Lower lobe of right lung (tissue), 2 donors: ENCODE measurements around the gene ST3GAL5. TPM values are rescaled to one million over a fixed set of nuclear protein-coding genes. Genes with fewer than 3 reads are reported as not detected.

Source experiments
- ATAC-seq, 2 donors: fragments of 200-7000 bp; cut with Tn5 transposase; one replicate each; pipeline ENCODE4 v1.9.1; 2020 to 2022; ENCODE audit warnings: mild to moderate bottlenecking in 2 of 2, moderate library complexity in 2 of 2
- DNase-seq: peaks from one replicate; pipeline ENCODE4 v3.0.0-alpha.2; 2020
- H3K27ac ChIP-seq: fragments of 200-600 bp; one replicate; pipeline ENCODE4 v1.8.0; 2022
- H3K27me3 ChIP-seq: fragments of 200-600 bp; one replicate; pipeline ENCODE4 v1.8.0; 2022; ENCODE audit warnings: low read depth
- H3K36me3 ChIP-seq: fragments of 200-600 bp; one replicate; pipeline ENCODE4 v1.8.0; 2022; ENCODE audit warnings: mild to moderate bottlenecking
- H3K4me1 ChIP-seq: fragments of 200-600 bp; one replicate; pipeline ENCODE4 v1.8.0; 2022
- H3K4me3 ChIP-seq: fragments of 200-600 bp; one replicate; pipeline ENCODE4 v1.8.0; 2022; ENCODE audit warnings: mild to moderate bottlenecking
- H3K9me3 ChIP-seq: fragments of 200-600 bp; one replicate; pipeline ENCODE4 v1.8.0; 2022
- intact Hi-C: fragments of 100-400 bp; cut with DNase I; formaldehyde crosslinking; loops from one replicate; pipeline ENCODE4 v1.11.0; 2022
- total RNA-seq: library from RNA; stranded (reverse); fragmentation: NEBNext Ultra II Directional; extraction: Animal tissue kit (Norgen Biotek cat#: 25700); gene quantifications from one replicate; pipeline ENCODE4 v1.2.1, GENCODE V29; 2021
- TF ChIP-seq, protein P1 (sequence below): fragments of 200-600 bp; IDR thresholded peaks from one replicate; pipeline ENCODE4 v1.8.0; 2022; ENCODE audit warnings: antibody characterized with exemption, mild to moderate bottlenecking
- donor health status: DM: no; HTN: yes; CAD: no; lungs with severe emphysema.

Gene ST3GAL5
- total RNA-seq, 1 donor from 2014 or later, result 72.4 TPM

DNA sequence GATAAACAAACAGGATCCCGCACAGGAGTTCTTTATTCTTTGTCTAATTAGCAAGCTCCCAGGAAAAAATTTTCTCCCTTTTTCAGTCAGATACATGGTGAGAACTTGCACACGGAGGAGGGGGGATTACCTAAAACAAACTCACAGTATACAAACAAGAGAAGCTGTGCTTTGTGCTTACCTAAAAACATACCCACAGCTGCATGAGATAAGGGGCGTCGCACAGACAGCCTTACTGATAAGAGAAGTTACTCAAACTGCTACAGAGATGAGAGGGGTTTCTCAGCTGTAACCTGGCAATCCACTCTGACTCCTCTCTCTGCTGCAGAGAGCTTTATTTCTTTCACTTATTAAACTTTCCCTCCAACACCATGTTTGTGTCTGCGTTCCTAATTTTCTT is 32.9 kb upstream of the ST3GAL5 start:
- no peaks in the 10 kb centered on the region for H3K27me3 ChIP-seq
- DNase-seq (no peak), ATAC-seq (no peak)
- H3K9me3 ChIP-seq, result no peaks in the 10 kb centered on the region
- H3K36me3 ChIP-seq, result no peaks in the 10 kb centered on the region
- TF ChIP-seq, protein P1, sequence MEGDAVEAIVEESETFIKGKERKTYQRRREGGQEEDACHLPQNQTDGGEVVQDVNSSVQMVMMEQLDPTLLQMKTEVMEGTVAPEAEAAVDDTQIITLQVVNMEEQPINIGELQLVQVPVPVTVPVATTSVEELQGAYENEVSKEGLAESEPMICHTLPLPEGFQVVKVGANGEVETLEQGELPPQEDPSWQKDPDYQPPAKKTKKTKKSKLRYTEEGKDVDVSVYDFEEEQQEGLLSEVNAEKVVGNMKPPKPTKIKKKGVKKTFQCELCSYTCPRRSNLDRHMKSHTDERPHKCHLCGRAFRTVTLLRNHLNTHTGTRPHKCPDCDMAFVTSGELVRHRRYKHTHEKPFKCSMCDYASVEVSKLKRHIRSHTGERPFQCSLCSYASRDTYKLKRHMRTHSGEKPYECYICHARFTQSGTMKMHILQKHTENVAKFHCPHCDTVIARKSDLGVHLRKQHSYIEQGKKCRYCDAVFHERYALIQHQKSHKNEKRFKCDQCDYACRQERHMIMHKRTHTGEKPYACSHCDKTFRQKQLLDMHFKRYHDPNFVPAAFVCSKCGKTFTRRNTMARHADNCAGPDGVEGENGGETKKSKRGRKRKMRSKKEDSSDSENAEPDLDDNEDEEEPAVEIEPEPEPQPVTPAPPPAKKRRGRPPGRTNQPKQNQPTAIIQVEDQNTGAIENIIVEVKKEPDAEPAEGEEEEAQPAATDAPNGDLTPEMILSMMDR, result no peak
- H3K4me3 ChIP-seq, result no peak overlapping the region
- peaks cover 23% of the 10 kb centered on the region for H3K4me1 ChIP-seq
- H3K27ac ChIP-seq, result peak overlapping the region; percentile 2
- intact Hi-C loops, result no loop called here

DNA sequence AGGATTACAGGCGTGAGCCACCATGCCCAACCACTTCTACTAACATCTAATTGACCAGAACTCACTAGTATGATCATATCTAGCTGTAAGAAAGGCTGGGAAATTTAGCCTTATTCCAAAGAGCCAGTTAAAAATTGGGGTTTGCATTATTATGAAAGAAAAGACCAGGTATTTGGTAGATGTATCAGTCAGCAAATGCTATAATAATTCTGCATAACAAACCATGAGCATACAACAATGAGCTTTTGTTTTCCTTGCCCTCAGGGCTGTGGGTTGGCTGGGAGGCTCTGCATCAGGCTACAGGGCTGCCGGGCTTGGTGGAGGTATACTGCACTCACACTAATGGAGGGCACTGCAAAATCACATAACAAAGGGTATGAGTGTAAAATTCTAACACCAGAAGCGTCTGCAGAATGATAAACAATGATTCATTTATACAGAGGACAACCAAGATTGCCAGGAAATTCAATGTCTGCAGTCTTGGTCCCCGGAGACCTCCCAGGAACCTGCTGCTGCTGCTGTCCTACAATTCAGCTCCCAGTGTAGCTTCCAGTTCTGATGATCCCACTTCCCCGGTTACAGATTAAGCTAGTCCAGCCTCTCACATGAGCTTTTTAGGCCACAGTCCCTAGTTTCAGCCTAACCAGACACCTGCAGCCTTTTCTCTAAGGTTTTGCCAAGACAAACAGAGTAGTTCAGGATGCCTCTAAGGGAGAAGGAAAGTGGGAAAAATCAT is 32.2 kb upstream of the ST3GAL5 start:
- Histone ChIP-seq H3K27ac (no peak overlapping the region), H3K36me3 (no peaks in the 10 kb centered on the region), H3K9me3 (no peaks in the 10 kb centered on the region), H3K27me3 (no peaks in the 10 kb centered on the region), H3K4me3 (no peak overlapping the region), H3K4me1 (peaks cover 23% of the 10 kb centered on the region)
- TF ChIP-seq, protein P1, result no peak
- no peak for DNase-seq
- ATAC-seq, result no peak
- intact Hi-C loops, result no loop called here

DNA sequence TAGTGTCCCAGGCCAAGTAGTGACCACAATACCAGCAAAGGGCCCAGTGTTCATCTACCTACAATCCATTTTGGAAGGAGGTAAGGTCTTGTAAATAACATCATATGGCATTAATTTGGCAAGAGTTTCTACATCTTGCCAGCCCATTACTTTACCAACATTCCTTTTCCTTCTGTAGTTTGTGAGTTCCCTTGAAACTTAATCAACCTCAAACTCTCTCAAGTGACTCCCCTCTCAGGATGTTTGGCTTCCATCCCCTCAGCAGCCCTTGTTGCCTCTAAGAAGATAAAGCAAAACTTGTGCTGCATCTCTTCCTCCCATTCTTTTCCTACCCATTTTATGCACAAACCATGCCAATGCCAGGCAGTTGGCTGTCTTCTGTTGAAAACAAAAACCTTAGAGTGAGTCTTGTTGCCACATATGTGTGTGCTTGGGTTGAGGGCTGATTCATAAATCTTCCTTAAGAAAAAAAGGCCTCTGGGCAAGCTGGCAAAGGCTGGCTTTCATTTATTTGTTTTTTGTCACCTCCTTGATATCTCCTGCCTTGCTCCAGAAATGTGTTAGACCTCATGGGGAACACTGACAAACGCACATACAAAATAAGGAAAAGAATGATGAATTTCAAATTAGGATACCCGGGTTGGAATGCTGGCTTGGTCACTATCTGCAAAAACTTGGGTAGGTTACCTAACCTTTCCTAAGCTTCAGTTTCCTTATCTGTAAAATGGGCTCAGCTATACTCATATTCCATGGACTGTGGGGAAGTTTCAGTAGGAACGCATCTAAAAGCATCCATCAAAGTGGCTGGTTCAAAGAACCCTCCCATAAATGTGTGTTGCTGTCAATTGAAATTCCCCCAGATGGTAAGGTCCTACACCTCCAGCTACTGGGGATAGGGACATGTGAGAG is 29.4 kb upstream of the ST3GAL5 start:
- intact Hi-C loops, result no loop called here
- DNase-seq (no peak), ATAC-seq (no peak)
- H3K27ac ChIP-seq, result no peak overlapping the region
- H3K36me3 ChIP-seq, result no peaks in the 10 kb centered on the region
- no peak overlapping the region for H3K4me3 ChIP-seq
- TF ChIP-seq, protein P1, result no peak
- peaks cover 12% of the 10 kb centered on the region for H3K4me1 ChIP-seq
- H3K27me3 ChIP-seq, result no peaks in the 10 kb centered on the region
- no peaks in the 10 kb centered on the region for H3K9me3 ChIP-seq

DNA sequence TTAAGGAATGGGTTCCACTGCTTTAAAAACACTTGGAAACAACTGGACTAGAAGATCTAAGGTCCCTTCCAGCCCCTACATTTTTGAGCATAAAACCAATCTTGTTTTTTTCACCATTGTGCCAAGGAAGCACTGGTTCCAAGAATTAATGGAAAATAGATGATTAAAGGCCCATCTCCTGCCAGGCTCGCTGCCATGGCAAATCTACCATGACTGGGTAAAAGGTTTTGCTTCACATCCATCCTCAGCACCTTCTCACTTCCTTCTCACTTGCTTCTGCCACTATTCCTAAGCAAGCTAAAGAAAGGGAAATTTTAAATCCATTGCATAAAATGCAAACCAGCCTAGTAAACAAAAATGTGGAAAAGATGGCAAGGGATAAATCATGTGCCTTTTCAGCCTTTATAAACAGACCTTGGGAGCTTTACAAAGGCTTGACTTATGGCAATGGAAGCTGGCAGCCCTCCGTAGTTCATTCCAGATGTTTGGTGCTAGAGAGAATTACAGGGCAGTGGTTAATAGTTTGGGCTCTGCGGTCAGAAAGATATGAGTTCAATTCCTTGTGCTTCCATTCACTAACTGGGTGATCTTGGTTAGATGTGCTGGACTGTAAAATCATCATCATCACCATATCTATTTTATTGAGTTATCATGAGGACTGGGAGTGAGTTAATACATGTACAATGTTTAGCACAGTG is 27.0 kb upstream of the ST3GAL5 start:
- Histone ChIP-seq H3K9me3 (no peaks in the 10 kb centered on the region), H3K27me3 (no peaks in the 10 kb centered on the region), H3K27ac (no peak overlapping the region), H3K36me3 (no peaks in the 10 kb centered on the region), H3K4me3 (no peak overlapping the region), H3K4me1 (peaks cover 6% of the 10 kb centered on the region)
- ATAC-seq, result no peak
- intact Hi-C loops, result no loop called here
- DNase-seq, result no peak
- TF ChIP-seq, protein P1, result no peak

DNA sequence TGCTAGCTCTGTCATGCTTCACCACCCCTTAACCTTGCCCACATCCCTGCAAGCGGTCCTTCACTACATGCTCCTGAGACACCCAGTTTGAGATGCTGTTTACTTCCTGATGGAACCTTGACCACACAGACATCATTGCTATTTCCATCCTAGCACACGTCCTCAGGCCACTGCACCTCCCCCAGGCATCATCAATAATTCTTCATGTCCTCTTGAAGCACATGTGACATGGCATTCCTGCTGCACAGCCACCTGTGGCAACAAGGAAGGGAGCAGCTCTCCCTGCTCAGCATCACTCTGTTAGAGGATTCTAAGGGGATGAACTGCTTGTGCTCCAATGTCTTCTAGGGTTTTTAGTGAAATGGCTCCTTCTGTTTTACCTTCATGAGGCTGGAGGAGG is 26.1 kb upstream of the ST3GAL5 start:
- ATAC-seq (no peak), DNase-seq (no peak)
- Histone ChIP-seq H3K4me1 (peaks cover 6% of the 10 kb centered on the region), H3K9me3 (no peaks in the 10 kb centered on the region), H3K27ac (no peak overlapping the region), H3K27me3 (no peaks in the 10 kb centered on the region), H3K36me3 (no peaks in the 10 kb centered on the region), H3K4me3 (no peak overlapping the region)
- TF ChIP-seq, protein P1, result no peak
- intact Hi-C loops, result no loop called here
